Progenitor cell of endocrine pancreas (in vitro differentiated cells): Measurements from ENCODE around the gene FRMD4A. TPM values are rescaled to one million over a fixed set of nuclear protein-coding genes. Genes with fewer than 3 reads are reported as not detected.

ENCODE experiments used
- DNase-seq: peaks from one replicate; pipeline ENCODE4 v3.0.0; 2021; ENCODE audit warnings: low spot score; ENCODE audit not compliant: unreplicated experiment
- H3K27ac Mint-ChIP-seq: 2 replicates; pipeline ENCODE4 v1.8.0; 2021; ENCODE audit warnings: mild to moderate bottlenecking, moderate library complexity, mixed read lengths
- H3K27me3 Mint-ChIP-seq: 2 replicates; pipeline ENCODE4 v1.8.0; 2021; ENCODE audit warnings: mixed read lengths
- H3K36me3 Mint-ChIP-seq: 2 replicates; pipeline ENCODE4 v1.8.0; 2022; ENCODE audit warnings: mixed read lengths; ENCODE audit not compliant: insufficient read depth
- H3K4me1 Mint-ChIP-seq: 2 replicates; pipeline ENCODE4 v1.8.0; 2021; ENCODE audit warnings: low read depth, mixed read lengths
- H3K4me3 Mint-ChIP-seq: 2 replicates; pipeline ENCODE4 v1.8.0; 2021; ENCODE audit warnings: low read depth, mild to moderate bottlenecking, moderate library complexity, mixed read lengths
- H3K9me3 Mint-ChIP-seq: 2 replicates; pipeline ENCODE4 v1.8.0; 2021; ENCODE audit warnings: low read depth, mixed read lengths
- CTCF ChIP-seq: fragments of 200-600 bp; sonication (generic); IDR thresholded peaks from one replicate; pipeline ENCODE4 v1.5.0; 2021; ENCODE audit warnings: antibody characterized with exemption, mild to moderate bottlenecking; ENCODE audit not compliant: unreplicated experiment
- total RNA-seq: library from RNA; stranded (reverse); gene quantifications from 2 replicates; pipeline ENCODE4 v1.2.1, GENCODE V29; 2021

Gene FRMD4A
- total RNA-seq, 1 donor from 2014 or later = 42.2 TPM

GRCh38 chr10:14102056-14102455, 228.7 kb downstream of the FRMD4A start:
- Mint-ChIP-seq H3K4me1 (no peaks in the 10 kb centered on the region), H3K27me3 (peaks cover 9% of the 10 kb centered on the region), H3K27ac (no peak overlapping the region), H3K4me3 (no peak overlapping the region), H3K9me3 (peaks cover 8% of the 10 kb centered on the region), H3K36me3 (no peaks in the 10 kb centered on the region)
- DNase-seq = no peak
- TF ChIP-seq CTCF = no peak

GRCh38 chr10:14099885-14100284, 230.8 kb downstream of the FRMD4A start:
- Mint-ChIP-seq H3K27ac (no peak overlapping the region), H3K27me3 (peaks cover 9% of the 10 kb centered on the region), H3K36me3 (no peaks in the 10 kb centered on the region), H3K9me3 (peaks cover 4% of the 10 kb centered on the region), H3K4me1 (no peaks in the 10 kb centered on the region), H3K4me3 (no peak overlapping the region)
- TF ChIP-seq CTCF = no peak
- DNase-seq = no peak

- H3K36me3 Mint-ChIP-seq = no peaks in the 10 kb centered on the region
- no peak overlapping the region for H3K4me3 Mint-ChIP-seq
Measured at GRCh38 chr10:14093730-14094484, 236.8 kb downstream of the FRMD4A start.

GRCh38 chr10:14092799-14093198, 237.9 kb downstream of the FRMD4A start:
- H3K4me3 Mint-ChIP-seq = no peak overlapping the region
- TF ChIP-seq CTCF = no peak
- H3K9me3 Mint-ChIP-seq = no peaks in the 10 kb centered on the region
- peaks cover 11% of the 10 kb centered on the region for H3K27me3 Mint-ChIP-seq
- no peak overlapping the region for H3K27ac Mint-ChIP-seq
- peaks cover 6% of the 10 kb centered on the region for H3K4me1 Mint-ChIP-seq
- H3K36me3 Mint-ChIP-seq = no peaks in the 10 kb centered on the region
- DNase-seq = no peak

More at GRCh38 chr10:14093730-14094484, 236.8 kb downstream of the FRMD4A start:
- Mint-ChIP-seq H3K27me3 (peaks cover 11% of the 10 kb centered on the region), H3K4me1 (peaks cover 5% of the 10 kb centered on the region), H3K27ac (no peak overlapping the region), H3K9me3 (no peaks in the 10 kb centered on the region)
- TF ChIP-seq CTCF = peak; percentile 26
- no peak for DNase-seq

GRCh38 chr10:14089556-14090292, 241.0 kb downstream of the FRMD4A start:
- Mint-ChIP-seq H3K4me3 (no peak overlapping the region), H3K27me3 (peaks cover 13% of the 10 kb centered on the region), H3K27ac (no peak overlapping the region), H3K9me3 (no peaks in the 10 kb centered on the region), H3K36me3 (no peaks in the 10 kb centered on the region), H3K4me1 (peaks cover 14% of the 10 kb centered on the region)
- no peak for DNase-seq
- no peak for TF ChIP-seq CTCF
